ENCODE results near the gene HOXA10. TPM values are rescaled to one million over a fixed set of nuclear protein-coding genes. Genes with fewer than 3 reads are reported as not detected.

HOXA10 gene
- total RNA-seq, 1 experiment from 2014 or later: not detected

DNA sequence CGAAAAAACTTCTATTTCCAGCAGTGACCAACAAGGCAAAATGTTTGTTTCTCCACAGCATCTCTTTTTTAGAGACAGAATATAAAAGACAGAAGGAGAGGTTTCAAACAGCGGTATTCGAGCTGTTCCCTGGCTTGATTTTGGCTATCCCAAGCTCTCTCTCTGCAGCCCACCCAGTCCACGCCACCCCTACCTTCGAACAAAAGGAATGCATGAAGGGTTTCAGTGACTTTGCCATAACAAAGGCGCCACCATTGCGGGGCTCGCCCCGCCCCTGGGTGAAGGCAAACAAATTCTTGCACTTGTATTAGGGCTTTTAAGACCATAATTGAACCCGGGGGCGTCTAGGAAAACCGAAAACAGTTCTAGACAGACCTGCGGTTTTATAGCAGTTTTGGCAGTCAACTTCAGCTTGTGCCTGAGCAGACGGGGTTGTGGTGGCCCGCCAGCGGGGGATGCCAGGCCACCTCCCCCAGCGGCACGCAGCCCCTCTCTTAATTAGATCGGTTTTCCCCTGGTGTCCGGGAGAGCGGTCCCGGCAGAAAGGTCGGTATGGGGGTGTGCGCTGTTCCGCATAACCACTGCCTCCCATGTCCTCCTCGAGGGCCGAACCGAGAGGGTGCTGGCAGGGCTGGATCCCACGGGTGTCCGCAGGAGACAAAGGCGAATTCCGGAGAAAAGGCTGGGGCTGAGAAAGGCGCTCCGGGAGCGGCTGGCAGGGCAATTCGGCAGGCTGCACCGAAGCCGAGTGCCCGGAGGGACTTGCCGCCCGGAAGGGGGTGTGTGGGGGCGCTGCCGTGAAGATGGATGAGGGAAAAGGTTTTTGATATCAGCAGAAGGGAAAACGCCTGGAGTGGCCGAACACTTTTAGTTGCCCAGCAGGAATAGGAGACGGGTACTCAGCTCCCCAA, 13.6 kb upstream of the HOXA10 start:
- H3K27me3 ChIP-seq (ENCODE audit: insufficient read depth, low read length): peaks cover 97% of the 10 kb centered on the region
- H3K4me1 ChIP-seq (ENCODE audit: insufficient read depth, low read length): no peaks in the 10 kb centered on the region
- H3K56ac ChIP-seq (ENCODE audit: insufficient read length, low read depth, low read length): no peak overlapping the region
- H2AFZ ChIP-seq (ENCODE audit: low read length): no peak overlapping the region
- H3K4me3 Mint-ChIP-seq: peak overlapping the region in 1 of 2 experiments; percentile 73; a peak in 1 of 5 replicates
- H4K20me1 ChIP-seq (ENCODE audit: control insufficient read depth, insufficient read depth, insufficient read length): no peaks in the 10 kb centered on the region
- H3K36me3 Mint-ChIP-seq (ENCODE audit: insufficient read depth in 1 of 3, low read depth in 3 of 3): peaks cover 0 to 2% (median 0%) of the 10 kb centered on the region in 3 experiments; a peak in 3 of 7 replicates
- no peak overlapping the region for H2AK5ac ChIP-seq (ENCODE audit: insufficient read length, low read length)
- H2BK120ac ChIP-seq (ENCODE audit: low read depth, low read length, poor library complexity, severe bottlenecking): no peak overlapping the region
- no peak overlapping the region for H2BK12ac ChIP-seq (ENCODE audit: insufficient read length, low read depth, low read length)
- H3K18ac ChIP-seq (ENCODE audit: insufficient read length, low read depth, low read length): no peak overlapping the region
- H3K27me3 Mint-ChIP-seq (ENCODE audit: low read depth): peaks cover 100% of the 10 kb centered on the region
- no peak overlapping the region for H3K4ac ChIP-seq (ENCODE audit: low read depth, low read length)
- H3K23ac ChIP-seq (ENCODE audit: insufficient read length, low read depth, low read length): no peak overlapping the region
- peaks cover 17 to 46% of the 10 kb centered on the region in 2 experiments for H3K4me1 Mint-ChIP-seq
- no peak overlapping the region for H2BK15ac ChIP-seq (ENCODE audit: low read depth, low read length)
- H3K9ac ChIP-seq (ENCODE audit: extremely low read depth, insufficient read length, low read length): no peak overlapping the region
- H4K8ac ChIP-seq (replicated peaks; ENCODE audit: insufficient read length, low read depth, low read length): no peak overlapping the region
- no peaks in the 10 kb centered on the region for H3K9me3 ChIP-seq (ENCODE audit: control insufficient read depth, low read depth, low read length)
- no peak overlapping the region for H2BK5ac ChIP-seq (ENCODE audit: insufficient read length, low read length)
- H2BK20ac ChIP-seq (ENCODE audit: low read depth, low read length, poor library complexity, severe bottlenecking): no peak overlapping the region
- no peak overlapping the region for H4K5ac ChIP-seq (ENCODE audit: insufficient read length, low read depth, low read length)
- no peak overlapping the region for H3K4me2 ChIP-seq (ENCODE audit: insufficient read depth, insufficient read length, low read length)
- no peak overlapping the region for H3T11ph ChIP-seq (ENCODE audit: low read length)
- no peaks in the 10 kb centered on the region for H3K23me2 ChIP-seq (ENCODE audit: insufficient read length, low read depth, low read length, poor library complexity, severe bottlenecking)
- H4K91ac ChIP-seq (ENCODE audit: insufficient read length, low read depth, low read length): no peak overlapping the region
- H3K27ac ChIP-seq (ENCODE audit: insufficient read length, low read depth, low read length): no peak overlapping the region
- TF ChIP-seq, protein P1, sequence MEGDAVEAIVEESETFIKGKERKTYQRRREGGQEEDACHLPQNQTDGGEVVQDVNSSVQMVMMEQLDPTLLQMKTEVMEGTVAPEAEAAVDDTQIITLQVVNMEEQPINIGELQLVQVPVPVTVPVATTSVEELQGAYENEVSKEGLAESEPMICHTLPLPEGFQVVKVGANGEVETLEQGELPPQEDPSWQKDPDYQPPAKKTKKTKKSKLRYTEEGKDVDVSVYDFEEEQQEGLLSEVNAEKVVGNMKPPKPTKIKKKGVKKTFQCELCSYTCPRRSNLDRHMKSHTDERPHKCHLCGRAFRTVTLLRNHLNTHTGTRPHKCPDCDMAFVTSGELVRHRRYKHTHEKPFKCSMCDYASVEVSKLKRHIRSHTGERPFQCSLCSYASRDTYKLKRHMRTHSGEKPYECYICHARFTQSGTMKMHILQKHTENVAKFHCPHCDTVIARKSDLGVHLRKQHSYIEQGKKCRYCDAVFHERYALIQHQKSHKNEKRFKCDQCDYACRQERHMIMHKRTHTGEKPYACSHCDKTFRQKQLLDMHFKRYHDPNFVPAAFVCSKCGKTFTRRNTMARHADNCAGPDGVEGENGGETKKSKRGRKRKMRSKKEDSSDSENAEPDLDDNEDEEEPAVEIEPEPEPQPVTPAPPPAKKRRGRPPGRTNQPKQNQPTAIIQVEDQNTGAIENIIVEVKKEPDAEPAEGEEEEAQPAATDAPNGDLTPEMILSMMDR (conservative IDR thresholded peaks at IDR 0.05): no peak
- peaks cover 1 to 14% of the 10 kb centered on the region in 2 experiments; a peak in 3 of 5 replicates for H3K9me3 Mint-ChIP-seq
- H3K79me2 ChIP-seq (ENCODE audit: insufficient read depth, low read length): no peaks in the 10 kb centered on the region
- H3K27ac Mint-ChIP-seq: no peak overlapping the region
- peak; percentile 53 for DNase-seq
- no peak overlapping the region for H3K14ac ChIP-seq (ENCODE audit: insufficient read depth, low read length)
- H3K79me1 ChIP-seq (ENCODE audit: insufficient read depth, low read depth, low read length, poor library complexity, severe bottlenecking): no peaks in the 10 kb centered on the region
- no CpG with 5 or more reads among the region's 46 CpGs for WGBS (ENCODE audit: extremely low coverage, insufficient read length, low lambda C conversion rate)
